Skeletal muscle cell (primary cell): ENCODE measurements around the gene AFF3.

ENCODE experiments used
- DNase-seq: peaks from one replicate; pipeline ENCODE4 v3.0.0-alpha.2; 2010; ENCODE audit warnings: low read depth
- H3K4me3 ChIP-seq: 2 replicates; pipeline ENCODE4 v1.5.1; 2011; ENCODE audit warnings: low read depth, mild to moderate bottlenecking, control low read depth, low read length, moderate library complexity

Gene AFF3

DNA sequence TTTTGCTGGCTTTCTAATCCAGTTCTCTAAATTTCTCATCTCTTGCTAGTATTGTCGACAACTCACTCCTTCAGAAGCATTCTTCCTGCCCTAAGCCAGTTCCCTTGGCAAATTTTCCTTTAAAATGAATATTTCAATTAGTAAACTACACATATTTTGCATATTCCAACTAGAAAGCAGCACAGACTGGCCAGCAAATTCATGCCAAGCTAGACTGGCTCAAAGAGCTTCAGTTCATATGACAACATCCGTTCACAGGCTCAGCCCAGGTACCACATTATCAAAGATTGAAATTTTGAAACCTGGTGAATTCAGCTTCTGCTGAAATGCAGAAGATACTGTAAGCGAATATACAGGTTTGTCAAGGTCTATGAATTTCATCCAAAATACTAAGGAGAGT is 64.5 kb downstream of the AFF3 start:
- no peak overlapping the region for H3K4me3 ChIP-seq
- no peak for DNase-seq

GRCh38 chr2:100077456-100077855 is 64.9 kb downstream of the AFF3 start:
- DNase-seq = no peak
- H3K4me3 ChIP-seq = no peak overlapping the region

GRCh38 chr2:100075532-100075931 is 66.9 kb downstream of the AFF3 start:
- no peak overlapping the region for H3K4me3 ChIP-seq

GRCh38 chr2:100073110-100073509 is 69.3 kb downstream of the AFF3 start:
- DNase-seq = no peak
- H3K4me3 ChIP-seq = no peak overlapping the region

More at GRCh38 chr2:100075532-100075931, 66.9 kb downstream of the AFF3 start:
- no peak for DNase-seq

- DNase-seq = no peak
- no peak overlapping the region for H3K4me3 ChIP-seq
Observed at GRCh38 chr2:100072503-100072902, 69.9 kb downstream of the AFF3 start.

DNA sequence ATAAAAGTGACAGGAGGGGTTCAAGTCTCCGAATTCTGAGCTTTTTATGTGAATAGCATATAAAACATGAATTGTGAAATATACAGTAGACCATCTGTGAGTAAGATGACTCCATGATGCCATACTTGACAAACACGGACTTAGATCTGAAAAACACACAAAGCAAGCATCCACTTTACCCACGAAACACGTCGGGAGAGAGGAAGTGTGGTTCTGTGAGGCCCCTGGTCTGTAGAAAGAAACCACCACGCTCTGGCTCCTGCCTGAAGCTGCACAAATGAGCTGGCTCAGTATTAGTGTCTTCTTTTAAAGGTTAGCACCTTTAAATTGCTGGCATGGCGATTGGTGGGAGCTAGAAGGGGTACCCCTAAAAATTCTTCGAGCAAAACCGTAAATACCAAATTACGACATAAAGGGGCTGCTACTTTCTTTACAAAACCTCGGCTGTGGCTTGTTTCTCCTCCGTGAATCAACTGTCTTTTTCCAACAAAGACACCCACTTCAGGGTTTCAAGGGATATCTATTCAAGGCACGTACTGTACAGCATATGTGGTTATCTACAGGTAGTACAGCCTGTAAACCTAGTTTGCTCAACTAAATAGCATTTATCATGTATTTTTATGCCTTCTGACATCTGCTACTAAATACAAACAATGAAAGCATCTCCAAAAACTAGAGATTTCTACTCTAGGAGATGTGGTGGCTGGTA is 70.9 kb downstream of the AFF3 start:
- H3K4me3 ChIP-seq = no peak overlapping the region
- no peak for DNase-seq

DNA sequence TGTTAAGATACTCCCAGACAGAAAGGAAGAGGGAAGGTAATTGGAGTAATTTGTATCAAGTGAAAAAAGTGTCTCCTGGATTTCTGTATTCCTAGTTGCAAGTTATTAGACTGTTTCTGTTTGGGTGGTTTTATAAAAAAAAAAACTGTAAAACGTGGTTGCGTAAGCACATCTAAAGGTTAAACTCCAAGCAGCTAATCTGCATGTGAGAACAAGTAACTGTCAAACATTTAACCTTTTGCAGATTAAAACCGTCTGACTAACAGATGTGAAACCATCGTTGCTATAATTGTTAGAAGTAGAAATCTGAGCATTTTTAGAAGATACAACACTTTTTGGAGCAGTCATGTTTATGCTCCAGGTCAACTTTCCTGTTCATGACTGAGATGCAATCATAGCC is 72.3 kb downstream of the AFF3 start:
- H3K4me3 ChIP-seq = no peak overlapping the region
- DNase-seq = no peak

- no peak for DNase-seq
Observed at GRCh38 chr2:100068395-100068794, 74.0 kb downstream of the AFF3 start.

DNA sequence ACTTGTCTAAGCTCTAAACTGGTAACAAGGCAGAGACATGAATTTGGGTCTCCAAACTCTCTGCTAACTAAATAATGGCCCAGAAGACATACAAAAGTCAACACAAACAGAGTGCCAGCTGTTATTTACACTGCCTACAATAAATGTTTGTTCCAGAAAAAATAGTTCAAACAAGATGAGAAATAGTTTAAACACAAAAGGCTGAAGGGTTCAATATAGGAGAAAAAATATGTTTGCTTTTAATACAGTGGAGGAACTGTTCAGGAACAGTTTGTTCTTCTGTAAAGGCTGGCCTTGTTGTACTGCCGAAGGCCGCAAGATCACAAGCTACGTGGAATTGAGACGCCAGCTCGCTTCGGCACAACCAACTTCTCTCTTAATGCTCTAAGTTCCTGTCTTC is 74.6 kb downstream of the AFF3 start:
- no peak overlapping the region for H3K4me3 ChIP-seq
- DNase-seq = no peak

More at GRCh38 chr2:100068395-100068794, 74.0 kb downstream of the AFF3 start:
- H3K4me3 ChIP-seq = no peak overlapping the region

DNA sequence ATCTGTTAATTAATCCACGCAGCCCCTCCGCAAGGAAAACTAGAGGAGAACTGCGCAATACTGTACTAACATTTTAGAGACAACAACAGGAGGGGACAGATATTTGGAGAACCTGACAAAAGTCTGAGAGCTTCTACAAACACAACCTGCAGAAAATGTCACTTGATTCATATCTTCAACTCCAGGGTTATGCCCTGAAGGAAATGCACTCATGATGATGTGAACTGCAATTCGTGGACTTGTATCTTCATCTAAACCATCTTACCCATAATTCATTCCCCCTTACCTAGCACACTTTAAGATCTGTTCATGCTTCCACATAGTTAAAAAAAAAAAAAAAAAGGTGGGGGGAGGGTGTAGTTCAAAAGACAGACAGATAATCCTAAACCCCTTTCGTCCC is 75.5 kb downstream of the AFF3 start:
- DNase-seq = no peak
- H3K4me3 ChIP-seq = no peak overlapping the region

- H3K4me3 ChIP-seq = no peak overlapping the region
Observed at GRCh38 chr2:100066246-100066645, 76.1 kb downstream of the AFF3 start.

DNA sequence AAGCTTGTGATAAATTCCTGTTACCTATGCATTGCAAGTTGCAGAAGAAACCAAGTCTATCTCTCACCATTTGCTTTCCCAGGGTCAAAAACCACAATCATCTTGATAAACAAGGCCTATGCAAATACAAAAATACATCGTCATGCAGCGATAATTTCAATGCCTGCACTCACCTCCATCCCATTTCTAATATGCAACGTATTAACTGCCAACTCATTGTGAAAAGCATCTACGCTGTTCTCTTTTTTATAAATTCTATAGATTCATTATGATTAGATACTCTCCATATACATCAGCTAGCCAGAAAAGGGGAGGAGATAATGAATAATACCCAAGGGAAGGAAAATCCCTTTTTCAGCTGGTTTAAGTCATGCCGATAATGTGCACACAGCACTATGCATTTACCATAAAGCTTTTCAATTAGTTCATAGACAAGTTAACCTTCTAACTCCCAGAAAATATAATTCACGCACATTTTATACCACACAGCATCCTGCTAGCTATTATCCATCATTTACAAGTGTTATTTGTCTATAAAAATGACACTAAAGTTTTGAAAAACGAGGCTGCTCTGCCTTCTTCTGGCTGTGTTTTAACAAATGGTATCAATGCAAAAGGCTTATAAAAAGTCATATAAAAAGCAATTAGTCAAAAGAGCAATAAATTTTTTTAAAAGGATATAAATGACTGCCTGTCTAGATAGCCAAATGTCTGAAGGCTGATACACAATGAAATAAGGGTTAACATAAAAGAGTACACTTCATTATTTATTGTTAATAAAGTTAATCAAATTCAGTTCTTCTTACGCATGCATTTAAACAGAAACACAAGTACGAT is 77.6 kb downstream of the AFF3 start:
- no peak for DNase-seq

More at GRCh38 chr2:100066246-100066645, 76.1 kb downstream of the AFF3 start:
- DNase-seq = no peak

GRCh38 chr2:100064165-100064564 is 78.2 kb downstream of the AFF3 start:
- no peak overlapping the region for H3K4me3 ChIP-seq
- DNase-seq = no peak

More for the DNA sequence above, 77.6 kb downstream of the AFF3 start:
- H3K4me3 ChIP-seq = no peak overlapping the region

DNA sequence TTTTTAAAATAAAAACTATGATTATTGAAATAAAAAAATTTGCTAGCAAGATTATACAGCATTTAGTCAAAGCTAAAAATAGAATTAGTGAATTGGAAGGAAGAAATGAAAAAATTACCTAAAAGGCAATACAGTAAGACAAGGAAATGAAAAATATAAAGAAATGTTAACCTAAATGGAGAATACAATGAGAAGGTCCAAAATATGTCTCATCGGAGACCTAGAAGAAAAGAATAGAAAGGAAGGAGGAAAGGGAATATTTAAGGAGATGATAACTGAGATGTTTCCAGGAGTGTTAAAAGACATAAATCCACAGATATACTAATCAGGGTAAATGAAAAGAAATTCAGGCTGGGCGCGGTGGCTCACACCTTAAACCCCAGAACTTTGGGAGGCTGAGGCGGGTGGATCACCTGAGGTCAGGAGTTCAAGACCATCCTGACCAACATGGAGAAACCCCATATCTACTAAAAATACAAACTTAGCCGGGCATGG is 78.9 kb downstream of the AFF3 start:
- no peak for DNase-seq
- H3K4me3 ChIP-seq = no peak overlapping the region

DNA sequence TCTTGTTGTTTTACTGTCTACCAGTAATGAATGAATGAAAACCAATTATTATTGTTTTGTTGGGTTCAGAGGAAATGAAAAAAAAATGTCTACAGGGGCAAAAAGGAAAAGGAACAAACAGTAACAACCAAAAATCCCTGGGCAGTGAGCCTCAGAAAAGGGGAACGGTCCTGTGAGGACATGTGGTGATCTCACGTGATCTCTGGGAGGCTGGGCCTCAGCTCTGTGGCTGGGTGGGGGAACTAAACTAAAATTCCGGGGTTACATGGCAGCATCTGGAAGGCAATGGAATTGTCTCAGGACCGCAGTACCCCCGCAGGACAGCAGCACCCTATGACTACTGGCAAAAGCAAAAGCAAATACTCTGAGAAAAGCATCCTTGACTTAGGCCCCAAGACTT is 80.1 kb downstream of the AFF3 start:
- H3K4me3 ChIP-seq = no peak overlapping the region
- DNase-seq = no peak

- DNase-seq = no peak
Observed at GRCh38 chr2:100060875-100061274, 81.5 kb downstream of the AFF3 start.

GRCh38 chr2:100059638-100060037 is 82.8 kb downstream of the AFF3 start:
- no peak overlapping the region for H3K4me3 ChIP-seq
- no peak for DNase-seq

More at GRCh38 chr2:100060875-100061274, 81.5 kb downstream of the AFF3 start:
- no peak overlapping the region for H3K4me3 ChIP-seq

- no peak overlapping the region for H3K4me3 ChIP-seq
- DNase-seq = no peak
Observed at GRCh38 chr2:100057901-100058261, 84.5 kb downstream of the AFF3 start.

DNA sequence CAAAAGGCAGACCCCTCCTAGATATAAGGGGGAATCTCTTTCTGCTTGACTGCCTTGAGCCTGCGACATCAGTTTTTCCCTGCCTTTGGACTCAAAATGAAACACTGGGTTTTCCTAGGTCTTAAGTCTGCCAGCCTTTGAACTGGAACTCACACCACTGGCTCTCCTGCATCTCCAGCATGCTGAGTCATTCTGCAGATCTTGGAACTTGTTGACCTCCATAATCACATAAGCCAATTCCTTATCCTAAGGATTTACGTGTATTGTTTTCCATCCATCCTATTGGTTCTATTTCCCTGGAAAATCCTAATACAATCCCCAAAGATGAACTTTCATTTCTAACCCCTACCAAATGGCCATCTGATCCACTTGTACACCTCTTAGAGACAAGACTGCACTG is 88.0 kb downstream of the AFF3 start:
- H3K4me3 ChIP-seq = no peak overlapping the region
- DNase-seq = no peak

- DNase-seq = no peak
Observed at GRCh38 chr2:100053087-100053885, 89.1 kb downstream of the AFF3 start.

More at GRCh38 chr2:100053087-100053885, 89.1 kb downstream of the AFF3 start:
- H3K4me3 ChIP-seq = no peak overlapping the region
